GM21447 (cell line): ENCODE measurements around the gene BICRA.
"Not testable (repeated sequence)": the region's sequence is repeated elsewhere in the genome, so short reads cannot be mapped to it uniquely, and the experiment has no call there.

Experiments used
- ATAC-seq: cut with Tn5 transposase; IDR thresholded peaks from one replicate; pipeline ENCODE4 v1.9.1; 2021; ENCODE audit not compliant: unreplicated experiment

The BICRA gene

DNA sequence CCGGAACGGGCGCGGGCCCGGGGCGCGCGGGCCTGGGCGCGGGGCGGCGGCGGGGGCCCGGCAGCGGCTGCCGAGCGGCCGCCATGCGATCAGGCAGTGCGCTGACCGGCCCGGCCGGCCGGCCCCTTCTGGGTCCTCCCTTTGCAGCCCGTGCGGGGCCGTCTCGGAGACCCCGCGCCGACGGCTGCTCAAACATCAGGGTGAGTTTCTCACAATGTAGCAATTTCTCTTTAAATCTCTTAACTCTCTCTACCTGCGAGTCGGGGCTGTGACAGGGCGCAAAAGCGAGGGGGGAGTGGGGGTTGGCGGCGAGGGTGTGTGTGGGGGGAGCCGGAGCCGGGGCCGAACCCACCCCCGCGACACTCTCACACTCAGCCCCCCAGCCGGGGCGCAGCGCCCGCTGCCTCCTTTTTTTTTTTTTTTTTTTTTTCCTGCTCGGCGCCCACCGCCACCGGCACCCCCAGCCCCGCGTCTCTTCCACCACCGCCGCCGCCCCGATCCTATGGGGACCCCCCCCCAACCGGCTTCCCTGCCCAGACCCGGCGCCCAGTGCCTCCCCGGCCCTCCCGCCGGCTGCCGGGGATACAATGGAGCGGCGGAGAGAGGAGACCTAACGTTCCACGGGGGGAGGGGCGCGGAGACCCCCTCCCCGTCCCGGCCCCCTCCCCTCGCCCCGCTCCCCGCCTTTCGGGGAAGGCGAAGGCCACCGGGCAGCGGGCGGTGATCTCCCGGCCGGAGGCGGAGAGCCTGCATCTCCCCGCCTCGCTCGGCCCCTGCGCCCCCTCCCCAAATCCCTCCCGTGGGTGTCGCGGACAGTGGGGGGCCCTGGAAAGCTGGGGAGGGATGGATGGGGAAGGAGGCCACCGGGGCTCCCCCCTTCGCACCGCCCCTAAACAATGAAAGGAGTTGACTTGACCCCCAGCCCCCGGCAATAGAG is at the start of gene BICRA:
TSS of gene BICRA (plus strand) at position 166 of the 937 bp plus-strand sequence. CDS start 64,441 bp downstream, outside the sequence.
- ATAC-seq, result peak; percentile 51

DNA sequence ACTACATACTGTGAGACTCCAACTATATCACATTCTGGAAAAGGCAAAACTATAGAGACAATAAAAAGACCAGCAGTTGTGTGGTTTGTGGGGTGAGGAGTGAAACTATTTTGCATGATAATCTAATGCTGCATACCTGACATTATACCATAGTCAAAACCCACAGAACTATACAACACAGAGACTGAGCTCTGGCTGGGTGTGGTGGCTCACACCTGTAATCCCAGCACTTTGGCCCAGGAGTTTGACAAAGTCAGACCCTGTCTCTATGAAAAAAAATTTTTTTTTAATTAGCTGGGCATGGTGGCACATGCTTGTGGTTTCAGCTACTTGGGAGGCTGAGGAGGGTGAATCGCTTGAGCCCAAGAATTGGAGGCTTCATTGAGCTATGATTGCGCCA is 47.9 kb upstream of the BICRA start:
- ATAC-seq, result no peak

DNA sequence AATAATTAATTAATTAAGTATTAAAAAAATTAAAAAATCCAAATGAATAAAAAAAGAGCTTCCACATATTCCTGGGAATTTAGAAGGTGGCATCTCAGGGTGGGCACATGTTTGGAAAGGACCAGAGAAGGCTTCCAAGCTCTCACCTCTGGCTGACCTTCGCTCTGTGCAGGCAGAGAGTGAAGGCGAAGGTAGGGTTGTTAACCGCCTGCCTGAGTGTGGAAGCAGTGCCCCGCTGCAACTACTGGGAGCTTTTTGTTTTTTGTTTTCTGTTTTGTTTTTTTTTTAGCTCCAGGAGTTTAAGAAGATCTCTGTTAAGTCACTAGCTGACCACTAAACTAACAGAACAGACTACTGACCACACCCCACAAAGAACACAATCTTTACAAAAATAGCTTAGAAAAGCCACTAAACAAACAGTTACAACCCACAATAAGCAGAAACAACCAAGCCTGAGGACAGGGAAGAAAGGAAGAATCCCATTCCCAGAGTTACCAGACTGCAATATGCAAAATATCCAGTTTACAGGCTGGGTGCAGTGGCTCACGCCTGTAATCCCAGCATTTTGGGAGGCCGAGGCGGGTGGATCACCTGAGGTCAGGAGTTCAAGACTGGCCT is 47.4 kb upstream of the BICRA start:
- no peak for ATAC-seq

DNA sequence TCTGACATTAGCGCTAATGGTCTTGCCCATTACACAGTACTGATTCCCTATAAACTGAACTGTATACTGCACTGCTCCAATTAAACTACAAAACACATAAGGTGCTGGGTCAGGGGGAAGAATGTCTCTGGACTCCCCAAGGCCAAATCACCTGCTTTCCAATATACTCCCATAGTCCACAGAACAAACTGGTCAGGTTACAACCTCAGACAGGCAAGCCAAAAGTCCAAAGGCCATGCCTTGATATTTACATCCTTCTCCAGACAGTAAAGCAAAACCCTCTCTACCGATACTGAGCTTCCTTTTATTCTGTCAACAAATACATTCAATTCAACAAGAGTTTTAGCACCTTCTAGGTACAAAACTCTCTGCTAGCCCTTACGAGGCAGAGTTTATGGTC is 44.9 kb upstream of the BICRA start:
- no peak for ATAC-seq

DNA sequence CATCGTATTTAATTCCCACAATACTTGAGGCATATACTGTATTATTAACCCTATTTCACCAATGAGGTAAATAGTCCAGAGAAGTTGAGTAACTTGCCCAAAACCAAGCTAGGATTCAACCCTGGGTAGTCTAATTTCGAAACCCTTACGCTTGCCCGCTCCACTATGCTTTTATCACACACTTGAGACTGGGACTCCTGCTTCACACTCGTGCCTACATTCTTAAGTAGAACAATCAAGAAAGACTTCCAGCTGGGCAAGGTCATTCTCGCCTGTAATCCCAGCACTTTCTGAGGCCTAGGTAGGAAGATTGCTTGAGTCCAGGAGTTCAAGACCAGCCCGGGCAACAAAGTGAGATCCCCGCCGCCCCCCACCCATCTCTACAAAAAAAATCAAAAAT is 39.6 kb upstream of the BICRA start:
- no peak for ATAC-seq

DNA sequence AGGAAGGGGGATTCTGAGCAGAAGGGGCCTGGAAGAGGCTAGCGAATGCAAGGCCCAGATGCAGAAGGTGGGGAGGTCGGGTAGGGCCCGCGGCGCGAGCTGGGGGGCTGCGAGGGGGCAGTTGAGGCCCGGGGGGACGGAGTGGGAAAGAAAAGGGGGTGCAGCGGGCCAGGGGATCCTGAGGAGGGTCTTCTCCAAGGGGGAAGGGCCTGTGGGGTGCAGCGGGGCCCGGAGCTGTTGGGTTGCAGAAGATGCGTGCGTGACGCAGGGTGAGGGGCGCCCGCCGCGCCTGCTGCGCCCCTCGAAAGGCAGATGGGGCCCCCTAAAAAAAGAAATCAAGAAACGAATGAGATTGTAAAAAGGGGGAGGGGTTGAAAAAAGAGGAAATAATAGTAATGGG is 36.3 kb upstream of the BICRA start:
- ATAC-seq, result no peak

DNA sequence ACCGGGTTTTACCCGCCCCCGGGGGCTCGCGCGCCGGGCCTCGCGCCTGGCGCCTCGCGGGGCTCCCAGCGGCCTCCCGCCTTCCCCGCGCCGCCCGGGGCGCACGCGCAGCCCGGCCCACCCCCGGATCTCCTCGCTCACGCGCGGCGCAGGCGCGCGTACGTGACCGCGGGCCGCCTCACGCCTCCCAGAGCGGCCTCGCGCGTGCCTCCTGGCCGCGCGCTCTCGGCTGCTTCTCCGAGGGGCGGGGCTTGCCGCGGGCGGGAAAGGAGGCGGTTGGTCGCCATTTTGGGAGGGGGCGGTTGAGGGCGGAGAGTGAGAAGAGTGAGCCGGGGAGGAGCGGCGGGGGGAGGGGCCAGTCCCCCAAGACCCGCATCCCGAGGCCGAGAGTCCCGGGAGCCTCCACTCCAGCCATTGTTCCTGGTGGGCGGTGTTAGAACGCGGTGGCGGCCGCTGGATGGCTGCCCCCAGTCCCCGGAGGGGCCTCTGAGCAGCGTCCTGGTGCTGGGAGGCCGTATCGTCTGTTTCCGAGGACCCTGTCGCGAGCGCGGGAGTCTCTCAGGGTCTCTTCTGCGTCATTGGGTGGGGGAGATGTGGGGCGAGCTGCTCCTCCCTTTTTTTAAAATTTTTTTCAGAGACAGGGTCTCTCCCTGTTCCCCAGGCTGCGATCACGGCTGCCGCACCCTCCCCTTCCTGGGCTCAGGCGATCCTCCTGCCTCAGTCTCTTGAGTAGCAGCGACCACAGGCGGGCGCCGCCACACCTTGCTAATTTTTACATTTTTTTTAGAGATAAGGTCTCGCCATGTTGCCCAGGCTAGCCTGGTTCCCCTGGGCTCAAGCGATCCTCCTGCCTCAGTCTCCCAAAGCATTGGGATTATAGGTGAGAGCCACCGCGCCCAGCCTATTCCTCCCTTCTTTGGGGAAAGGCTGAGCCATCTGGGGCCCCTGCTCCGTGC is 35.6 kb upstream of the BICRA start, which contains the start of gene ZNF541:
TSS of gene ZNF541 (minus strand) at position 78 of the 956 bp plus-strand sequence. CDS start 17,292 bp downstream, outside the sequence.
- no peak for ATAC-seq

DNA sequence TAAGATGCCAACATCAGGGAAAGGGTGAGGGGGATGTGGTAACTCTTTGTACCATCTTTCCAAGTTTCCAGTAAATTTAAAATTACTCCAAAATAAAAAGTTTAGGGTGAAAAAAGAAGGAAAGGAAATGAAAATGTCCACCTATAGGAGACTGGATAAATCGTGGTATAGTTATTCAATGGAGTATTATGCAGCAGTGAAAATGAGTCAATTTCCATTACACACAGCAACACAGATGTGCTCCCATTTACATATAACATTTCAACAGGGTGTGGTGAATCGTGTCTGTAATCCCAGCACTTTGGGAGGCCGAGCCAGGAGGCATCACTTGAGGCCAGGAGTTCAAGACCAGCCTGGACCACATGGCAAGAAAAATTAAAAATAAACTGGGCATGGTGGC is 28.5 kb upstream of the BICRA start:
- ATAC-seq, result no peak

DNA sequence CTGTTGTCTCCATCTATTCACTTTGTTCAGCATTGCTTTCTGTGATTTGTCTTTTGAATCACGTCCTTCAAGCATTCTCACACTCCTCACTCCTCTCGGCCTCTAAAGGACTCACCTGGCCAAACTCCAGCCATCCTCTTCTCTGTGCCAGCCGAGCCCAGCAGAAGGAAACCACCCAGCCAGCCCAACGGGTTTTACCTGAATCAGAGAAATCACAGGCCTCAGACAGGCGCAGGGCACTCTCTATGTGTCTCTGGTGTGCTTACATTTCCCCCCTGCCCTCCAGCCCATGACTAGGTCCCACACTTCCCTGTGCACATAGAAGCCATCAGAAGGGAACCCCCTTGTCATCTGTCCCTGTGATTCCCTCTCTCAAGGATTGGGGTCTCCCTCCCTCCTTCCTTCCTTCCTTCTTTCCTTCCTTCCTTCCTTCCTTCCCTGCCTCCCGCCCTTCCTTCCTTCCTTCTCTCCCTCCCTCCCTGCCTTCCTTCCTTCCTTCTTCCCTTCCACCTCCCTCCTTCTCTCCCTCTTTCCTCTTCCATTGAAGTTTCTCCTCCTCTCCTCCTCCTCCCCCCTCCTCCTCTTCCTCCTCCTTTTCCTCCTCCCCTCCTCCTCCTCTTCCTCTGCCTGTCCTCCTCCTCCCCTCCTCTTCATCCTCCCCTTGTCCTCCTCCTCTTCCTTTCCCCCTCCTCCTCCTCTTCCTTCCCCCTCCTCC is 27.2 kb upstream of the BICRA start:
- ATAC-seq, result no peak

DNA sequence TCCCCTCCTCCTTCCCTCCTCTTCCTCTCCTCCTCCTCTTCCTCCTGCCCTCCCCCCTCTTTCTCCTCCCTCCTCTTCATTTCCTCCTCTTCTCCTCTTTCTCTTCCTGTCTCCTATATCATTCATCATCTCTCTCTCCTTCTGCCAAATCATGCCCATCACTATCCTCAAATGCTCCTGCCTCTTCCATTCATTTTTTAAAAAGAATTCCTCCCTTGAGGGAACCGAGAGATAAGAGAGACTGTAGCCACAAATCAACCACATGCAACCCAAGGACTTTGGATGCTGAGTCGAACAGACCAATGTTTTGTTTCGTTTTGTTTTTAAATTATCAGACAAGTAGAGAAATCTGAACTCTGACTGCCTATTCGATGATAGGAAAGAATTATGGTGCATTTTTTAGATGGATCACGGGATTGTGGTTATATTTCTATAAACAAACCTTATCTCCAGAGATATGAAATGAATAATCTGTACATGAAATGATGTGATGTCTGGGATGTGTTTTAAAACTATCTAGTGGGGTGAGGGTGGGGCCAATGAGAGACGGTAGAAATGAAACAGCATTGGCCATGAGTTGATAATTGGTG is 26.5 kb upstream of the BICRA start:
- ATAC-seq, result no peak

DNA sequence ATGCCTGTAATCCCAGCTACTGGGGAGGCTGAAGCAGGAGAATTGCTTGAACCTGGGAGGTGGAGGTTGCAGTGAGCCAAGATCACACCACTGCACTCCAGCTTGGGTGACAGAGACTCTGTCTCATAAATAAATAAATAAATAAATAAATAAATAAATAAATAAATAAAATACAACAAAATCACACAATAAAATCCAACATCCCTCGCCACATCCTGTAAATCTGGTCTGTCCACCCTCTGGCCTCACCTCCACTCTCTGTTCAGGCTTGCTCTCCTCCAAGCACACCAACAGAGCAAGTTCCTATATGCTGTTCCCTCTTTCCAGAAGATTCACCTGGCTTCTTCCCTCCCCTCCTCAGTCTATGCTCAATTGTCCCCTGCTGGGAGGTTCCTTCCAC is 25.8 kb upstream of the BICRA start:
- ATAC-seq, result not testable (repeated sequence)

DNA sequence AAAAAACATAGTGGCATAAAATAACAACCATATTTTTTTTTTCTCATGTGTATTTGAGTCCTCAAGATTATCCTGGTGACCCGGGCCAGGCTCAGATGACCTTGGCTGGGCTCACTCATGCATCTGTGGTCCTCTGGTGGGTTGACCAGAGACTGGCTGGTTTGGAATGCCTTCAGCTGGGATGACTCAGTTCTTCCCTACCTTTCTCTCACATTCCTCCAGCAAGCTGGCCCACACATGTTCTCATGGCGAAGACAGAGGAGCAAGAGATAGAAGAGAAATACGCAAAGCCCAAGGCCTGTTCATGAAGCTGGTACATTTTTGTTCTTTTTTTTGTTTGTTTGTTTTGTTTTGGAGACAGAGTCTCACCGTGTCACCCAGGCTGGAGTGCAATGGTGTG is 21.6 kb upstream of the BICRA start:
- no peak for ATAC-seq

DNA sequence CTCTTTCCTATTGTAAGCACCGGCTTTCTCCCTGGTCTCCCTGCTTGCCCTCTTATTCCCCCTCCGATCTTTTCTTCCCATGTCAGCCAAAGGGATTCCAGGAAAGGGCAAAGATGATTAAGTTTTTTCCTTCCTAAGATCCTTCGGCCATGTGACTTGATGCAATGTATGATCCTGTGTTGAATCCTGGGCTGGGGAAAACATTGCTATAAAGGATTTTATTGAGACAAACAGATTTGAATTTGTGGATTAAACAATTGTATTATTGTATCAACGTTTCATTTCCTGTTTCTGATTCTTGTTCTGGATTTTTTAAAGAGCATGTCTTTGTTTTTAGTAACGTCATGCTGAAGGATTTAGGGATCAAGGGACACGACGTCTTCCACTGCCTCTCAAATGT is 19.1 kb upstream of the BICRA start:
- ATAC-seq, result no peak

DNA sequence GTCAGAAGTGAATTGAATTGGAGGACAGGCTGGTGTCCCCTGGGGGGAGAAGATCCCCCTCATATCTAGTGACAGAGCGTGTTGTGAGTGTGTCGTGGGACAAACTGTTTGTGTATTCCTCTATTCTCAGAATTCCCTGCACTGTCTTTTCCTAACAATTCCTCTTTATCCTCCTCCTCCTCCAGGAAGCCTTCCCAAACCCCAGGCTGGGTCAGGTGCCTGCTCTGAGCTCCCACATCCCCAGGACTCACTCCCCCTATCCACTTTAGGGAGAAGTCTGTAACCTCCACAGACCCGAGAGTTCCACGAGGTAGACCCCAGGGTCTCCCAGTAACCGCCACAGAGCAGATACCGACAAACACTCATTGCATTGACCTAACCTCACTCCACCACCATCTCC is 15.1 kb upstream of the BICRA start:
- ATAC-seq, result no peak

DNA sequence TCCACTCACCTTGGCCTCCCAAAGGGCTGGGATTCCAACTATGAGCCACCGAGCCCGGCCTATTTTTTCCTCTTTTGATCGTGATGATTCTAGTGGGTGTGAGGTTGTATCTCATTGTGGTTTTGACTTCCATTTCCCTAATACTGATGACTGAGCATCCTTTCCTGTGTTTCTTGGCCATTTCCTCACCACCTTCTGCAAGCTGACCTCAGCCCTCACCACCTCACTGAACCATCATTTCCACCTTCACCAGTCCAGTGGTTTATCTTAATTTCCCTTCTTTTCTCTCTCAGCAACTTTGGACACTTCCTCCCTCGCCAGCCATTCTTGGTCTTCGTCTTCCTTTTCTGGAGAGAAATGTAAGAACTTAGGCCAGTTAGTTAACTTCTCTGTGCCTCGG is 13.0 kb upstream of the BICRA start:
- ATAC-seq, result no peak

DNA sequence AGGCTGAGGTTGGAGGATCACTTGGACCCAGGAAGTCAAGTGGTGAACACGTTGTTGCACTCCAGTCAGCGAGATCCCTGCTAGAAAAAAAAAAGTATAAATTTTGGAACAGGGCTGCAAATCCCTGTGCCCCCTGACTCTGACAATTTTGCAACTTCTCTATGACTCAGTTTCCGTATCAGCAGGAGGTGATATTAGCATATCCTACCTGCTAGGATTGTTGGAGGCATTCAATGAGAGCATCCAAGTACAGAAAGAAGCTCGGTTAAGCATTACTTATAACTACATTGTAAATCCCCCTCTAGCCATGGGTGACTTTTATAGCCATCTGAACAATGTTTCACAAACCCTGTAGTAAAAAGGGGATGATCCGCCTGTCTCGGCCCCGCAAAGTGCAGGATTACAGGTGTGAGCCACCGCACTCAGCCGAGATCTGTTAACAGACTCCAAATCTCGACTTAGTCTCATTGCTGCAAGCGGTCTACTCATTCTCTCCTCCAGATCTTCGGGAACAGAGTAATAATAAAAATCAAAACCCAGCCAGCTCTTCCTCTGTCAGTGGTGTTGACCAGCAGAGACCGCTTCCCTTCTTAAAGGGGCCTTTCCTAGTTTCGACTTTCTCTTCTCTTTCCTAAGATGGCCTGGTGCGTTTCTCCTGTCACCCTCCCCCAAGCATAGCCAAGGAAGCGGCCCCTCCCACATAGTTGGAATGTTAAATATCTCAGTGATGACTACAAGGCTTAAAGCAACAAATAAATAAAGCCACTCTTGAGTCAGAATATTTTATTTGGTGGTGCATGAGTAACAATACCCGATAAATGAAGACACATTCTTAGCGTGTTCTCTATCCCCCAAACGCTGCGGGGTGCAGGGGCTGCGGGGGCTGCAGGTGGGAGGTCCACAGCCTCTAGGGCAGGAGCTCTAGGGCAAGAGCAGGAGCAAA is 10.3 kb upstream of the BICRA start:
- no peak for ATAC-seq

DNA sequence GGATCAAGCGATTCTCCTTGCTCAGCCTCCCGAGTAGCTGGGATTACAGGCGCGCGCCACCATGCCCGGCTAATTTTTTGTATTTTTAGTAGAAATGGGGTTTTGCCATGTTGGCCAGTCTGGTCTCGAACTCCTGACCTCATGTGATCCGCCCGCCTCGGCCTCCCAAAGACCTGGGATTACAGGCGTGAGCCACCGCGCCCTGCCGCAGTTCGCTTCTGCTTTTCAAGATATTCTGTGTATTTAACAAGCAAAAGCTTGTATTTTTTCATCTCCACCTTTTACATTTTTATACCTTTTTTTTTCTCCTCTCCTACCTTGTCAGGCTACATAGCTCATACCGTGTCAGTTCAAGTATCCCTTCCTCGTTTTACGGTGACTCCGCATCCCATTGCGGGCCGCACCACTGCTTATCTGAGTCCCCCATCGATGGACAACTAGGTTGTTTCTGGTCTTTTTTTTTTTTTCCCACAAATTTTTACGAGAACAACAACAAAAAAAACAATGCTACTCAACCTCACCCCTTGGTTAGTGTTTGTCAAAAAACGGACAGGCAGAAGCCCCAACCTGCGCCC is 9.2 kb upstream of the BICRA start:
- not testable (repeated sequence) for ATAC-seq
